ENCODE measurements around the gene GFRA1.

DNA sequence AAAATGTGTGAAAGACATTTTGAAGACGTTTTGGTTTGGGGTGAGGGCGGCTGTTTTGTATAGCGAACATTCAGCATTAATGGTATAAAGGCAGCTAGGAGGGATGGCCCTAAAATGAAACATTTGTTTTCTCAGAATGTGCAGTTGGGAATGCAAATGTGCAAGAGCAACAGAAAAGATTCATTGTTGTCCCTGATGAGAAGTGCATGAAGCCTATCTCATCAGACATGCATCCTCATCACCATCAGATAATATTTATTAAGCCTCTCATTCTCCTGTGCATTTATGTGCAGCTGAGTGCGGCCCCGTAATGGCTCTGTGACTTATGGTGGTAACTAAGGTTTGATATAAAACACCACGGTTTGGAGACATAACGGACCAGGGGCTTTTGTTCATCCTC lies 199.5 kb downstream of the GFRA1 start:
- no peak for TF ChIP-seq CTCF (conservative IDR thresholded peaks at IDR 0.05 in 1 of 2, IDR thresholded peaks at IDR 0.05 in 1 of 2; ENCODE audit: low read depth in 1 of 2, low read length in 2 of 2)
- no peak for TF ChIP-seq EZH2 (IDR thresholded peaks at IDR 0.05; ENCODE audit: low read length, missing control alignments)
